ENCODE measurements around the gene DNAJC5.
A peak's percentile ranks its signal among the peaks of the same experiment; 100 is the strongest.

Gene DNAJC5

GRCh38 chr20:63955281-63955826 lies 60.4 kb downstream of the DNAJC5 start:
- Histone ChIP-seq H3K36me3 (ENCODE audit: insufficient read depth) (no peaks in the 10 kb centered on the region), H3K79me2 (ENCODE audit: insufficient read depth, low read depth) (peaks cover 58% of the 10 kb centered on the region), H3K4me2 (peak overlapping the region; percentile 82), H3K4me1 (ENCODE audit: low read depth, poor library complexity, severe bottlenecking) (peaks cover 37% of the 10 kb centered on the region), H3K9ac (peak overlapping the region; percentile 86), H3K27me3 (ENCODE audit: insufficient read depth, low read depth) (no peaks in the 10 kb centered on the region), H2AFZ (ENCODE audit: low read depth) (peak overlapping the region; percentile 72), H3K4me3 (IDR thresholded peaks at IDR 0.05; ENCODE audit: insufficient read depth, low read depth, low read length) (no peak overlapping the region), H4K20me1 (ENCODE audit: insufficient read depth) (peaks cover 9% of the 10 kb centered on the region; the same call in 1 of the 2 replicates), H3K27ac (peak overlapping the region; percentile 57)
- peak; percentile 28; the same call in 1 of the 2 replicates for TF ChIP-seq CTCF (conservative IDR thresholded peaks at IDR 0.05; ENCODE audit: low read depth, low read length)

GRCh38 chr20:63955827-63956663 lies 61.1 kb downstream of the DNAJC5 start, which contains the start of gene UCKL1:
TSS of gene UCKL1 (minus strand) at chr20:63956416. CDS start at chr20:63956372, 44 bp downstream.
- Histone ChIP-seq H4K20me1 (ENCODE audit: insufficient read depth) (peaks cover 9% of the 10 kb centered on the region; the same call in 1 of the 2 replicates), H3K4me3 (IDR thresholded peaks at IDR 0.05; ENCODE audit: insufficient read depth, low read depth, low read length) (no peak within 1 kb of the TSS), H3K9ac (peak within 1 kb of the TSS; percentile 86), H3K36me3 (ENCODE audit: insufficient read depth) (no peaks in the 10 kb centered on the region), H3K4me1 (ENCODE audit: low read depth, poor library complexity, severe bottlenecking) (peaks cover 37% of the 10 kb centered on the region), H3K79me2 (ENCODE audit: insufficient read depth, low read depth) (peaks cover 51% of the 10 kb centered on the region), H3K4me2 (peak within 1 kb of the TSS; percentile 100), H3K27ac (peak within 1 kb of the TSS; percentile 80), H3K27me3 (ENCODE audit: insufficient read depth, low read depth) (no peaks in the 10 kb centered on the region), H2AFZ (ENCODE audit: low read depth) (peak within 1 kb of the TSS; percentile 72)
- 0 out of 2 replicates have a peak, but pooled peaks have one; percentile 2 for TF ChIP-seq CTCF (conservative IDR thresholded peaks at IDR 0.05; ENCODE audit: low read depth, low read length)

- H3K27ac ChIP-seq = peak overlapping the region; percentile 80
- H2AFZ ChIP-seq (ENCODE audit: low read depth) = peak overlapping the region; percentile 63
- peaks cover 37% of the 10 kb centered on the region for H3K4me1 ChIP-seq (ENCODE audit: low read depth, poor library complexity, severe bottlenecking)
- peaks cover 45% of the 10 kb centered on the region for H3K79me2 ChIP-seq (ENCODE audit: insufficient read depth, low read depth)
- peaks cover 9% of the 10 kb centered on the region; the same call in 1 of the 2 replicates for H4K20me1 ChIP-seq (ENCODE audit: insufficient read depth)
- H3K9ac ChIP-seq = peak overlapping the region; percentile 69
- H3K36me3 ChIP-seq (ENCODE audit: insufficient read depth) = no peaks in the 10 kb centered on the region; the same call in 1 of the 2 replicates
- H3K4me2 ChIP-seq = peak overlapping the region; percentile 100
- H3K4me3 ChIP-seq (IDR thresholded peaks at IDR 0.05; ENCODE audit: insufficient read depth, low read depth, low read length) = no peak overlapping the region
- H3K27me3 ChIP-seq (ENCODE audit: insufficient read depth, low read depth) = no peaks in the 10 kb centered on the region
- no peak for TF ChIP-seq CTCF (conservative IDR thresholded peaks at IDR 0.05; ENCODE audit: low read depth, low read length)
These were observed 61.7 kb downstream of the DNAJC5 start for GRCh38 chr20:63956664-63957003.

GRCh38 chr20:63957004-63957689 lies 62.2 kb downstream of the DNAJC5 start:
- Histone ChIP-seq H3K4me1 (ENCODE audit: low read depth, poor library complexity, severe bottlenecking) (peaks cover 37% of the 10 kb centered on the region), H3K27ac (peak overlapping the region; percentile 80), H3K4me2 (peak overlapping the region; percentile 100), H3K79me2 (ENCODE audit: insufficient read depth, low read depth) (peaks cover 40% of the 10 kb centered on the region), H3K36me3 (ENCODE audit: insufficient read depth) (no peaks in the 10 kb centered on the region; the same call in 1 of the 2 replicates), H3K9ac (peak overlapping the region; percentile 69), H3K27me3 (ENCODE audit: insufficient read depth, low read depth) (no peaks in the 10 kb centered on the region), H3K4me3 (IDR thresholded peaks at IDR 0.05; ENCODE audit: insufficient read depth, low read depth, low read length) (no peak overlapping the region), H4K20me1 (ENCODE audit: insufficient read depth) (peaks cover 9% of the 10 kb centered on the region; the same call in 1 of the 2 replicates), H2AFZ (ENCODE audit: low read depth) (peak overlapping the region; percentile 63)
- TF ChIP-seq CTCF (conservative IDR thresholded peaks at IDR 0.05; ENCODE audit: low read depth, low read length) = peak; percentile 29; the same call in 1 of the 2 replicates
